ENCODE data around the gene LMO7.
"Not testable (repeated sequence)": the region's sequence is repeated elsewhere in the genome, so short reads cannot be mapped to it uniquely, and the experiment has no call there.

The LMO7 gene

GRCh38 chr13:75788481-75788981 lies 152.4 kb downstream of the LMO7 start:
- no peak for DNase-seq
- in situ Hi-C loops (cut with MboI; ENCODE audit: low pct_unique_long_range_greater_than_20kb, low sequenced_read_pairs) = no loop called here

DNA sequence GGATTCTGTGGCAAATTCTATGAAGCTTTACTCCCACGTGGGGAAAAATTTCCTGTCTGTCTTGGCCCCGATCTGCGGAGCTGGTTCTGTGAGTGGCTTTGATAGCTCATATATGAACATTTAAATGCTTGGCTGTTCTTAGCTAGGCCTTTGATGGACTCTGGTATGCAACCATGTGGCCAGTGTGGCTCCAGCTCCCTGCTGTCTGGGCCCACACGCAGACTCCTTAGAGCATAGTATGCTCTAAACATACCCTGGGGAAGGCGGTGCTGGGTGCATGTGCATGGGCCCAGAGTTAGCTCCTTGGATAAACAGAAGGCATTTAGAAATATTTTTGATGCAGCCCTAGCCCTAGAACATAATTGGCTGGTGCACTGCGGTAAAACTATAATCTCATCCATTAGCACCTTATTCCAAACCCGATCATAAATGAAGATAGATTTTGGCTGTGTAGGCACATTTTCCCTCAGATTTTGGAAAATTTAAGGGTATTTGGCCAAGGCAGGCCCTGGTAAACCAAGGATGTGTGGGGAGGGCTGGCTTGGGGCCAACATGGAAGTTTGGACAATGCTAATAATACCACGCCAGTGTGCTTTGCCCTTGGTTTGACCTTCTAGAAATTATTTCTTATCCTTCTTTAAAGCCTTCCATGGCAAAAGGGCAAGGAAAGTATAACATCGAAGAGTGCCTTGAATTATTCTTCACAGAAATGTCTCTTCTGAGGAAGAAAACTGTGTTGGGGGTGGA lies 153.5 kb downstream of the LMO7 start:
- DNase-seq = no peak
- in situ Hi-C loops (cut with MboI; ENCODE audit: low pct_unique_long_range_greater_than_20kb, low sequenced_read_pairs) = no loop called here

DNA sequence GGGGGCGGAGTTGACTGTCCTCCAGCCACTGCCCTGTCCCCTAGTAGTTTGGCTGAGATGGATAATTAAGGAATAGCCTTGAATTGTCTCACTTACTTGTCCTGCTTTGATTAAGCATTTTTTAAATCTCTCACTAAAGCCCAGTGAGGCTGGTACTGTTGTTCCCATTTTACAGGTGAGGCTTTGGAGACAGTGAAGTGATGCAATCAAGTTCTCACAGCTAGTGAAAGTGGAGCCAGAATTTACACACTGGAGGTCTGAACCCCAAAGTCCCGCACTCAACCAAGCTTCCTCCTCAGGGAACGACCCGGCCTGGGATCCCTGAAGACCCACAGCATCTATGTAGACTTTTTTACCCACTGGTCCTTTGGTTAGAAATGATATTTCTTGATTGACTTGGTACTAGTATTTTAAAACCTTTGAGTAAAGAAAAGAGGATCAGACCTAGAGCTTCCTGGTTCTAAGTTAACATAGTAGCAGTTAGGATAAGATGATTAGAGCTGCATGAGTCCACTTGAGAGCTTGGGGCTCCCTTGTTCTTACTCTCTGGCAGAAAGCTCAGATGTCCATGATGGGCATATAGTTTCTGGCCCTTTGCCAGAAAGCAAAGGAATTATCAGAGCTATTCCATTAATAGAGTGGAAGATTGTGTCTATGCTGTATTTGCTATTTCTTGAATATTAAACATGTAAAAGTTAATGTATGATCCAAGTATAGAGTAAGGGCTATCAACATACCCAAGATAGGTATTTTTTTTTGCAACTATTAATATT lies 154.3 kb downstream of the LMO7 start:
- in situ Hi-C loops (cut with MboI; ENCODE audit: low pct_unique_long_range_greater_than_20kb, low sequenced_read_pairs) = no loop called here
- no peak for DNase-seq

GRCh38 chr13:75792526-75793187 lies 156.5 kb downstream of the LMO7 start:
- no peak for DNase-seq
- in situ Hi-C loops (cut with MboI; ENCODE audit: low pct_unique_long_range_greater_than_20kb, low sequenced_read_pairs) = no loop called here

DNA sequence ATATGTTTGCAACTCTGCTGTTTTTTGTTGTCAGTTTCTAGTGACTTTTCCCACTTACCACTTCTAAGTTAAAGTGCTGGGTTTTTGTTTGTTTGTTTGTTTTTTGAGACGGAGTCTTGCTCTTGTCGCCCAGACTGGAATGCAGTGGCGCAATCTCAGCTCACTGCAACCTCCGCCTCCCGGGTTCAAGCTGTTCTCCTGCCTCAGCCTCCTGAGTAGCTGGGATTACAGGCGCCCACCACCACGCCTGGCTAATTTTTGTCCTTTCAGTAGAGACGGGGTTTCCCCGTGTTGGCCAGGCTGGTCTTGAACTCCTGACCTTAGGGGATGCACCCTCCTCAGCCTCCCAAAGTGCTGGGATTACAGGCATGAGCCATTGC lies 157.0 kb downstream of the LMO7 start:
- in situ Hi-C loops (cut with MboI; ENCODE audit: low pct_unique_long_range_greater_than_20kb, low sequenced_read_pairs); DNase-seq: not testable (repeated sequence)

DNA sequence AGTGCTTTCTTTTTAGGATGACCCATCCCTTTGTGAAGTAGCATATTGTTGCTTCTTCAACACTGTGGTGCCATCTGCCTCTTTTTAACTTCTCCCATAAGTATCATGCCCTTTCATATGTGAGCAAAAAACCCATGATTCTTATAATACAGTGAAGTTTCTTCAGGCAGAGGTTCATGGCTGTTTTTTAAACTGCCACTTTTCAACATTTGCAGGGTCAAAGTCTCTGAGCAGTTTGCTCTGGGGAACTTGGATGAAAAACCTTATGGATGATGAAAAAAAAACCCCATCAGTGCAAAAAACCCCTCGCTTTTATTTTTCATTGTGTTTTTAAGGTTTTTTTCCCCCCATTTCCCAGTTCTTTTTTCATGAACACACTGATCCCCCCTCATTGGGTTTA lies 158.5 kb downstream of the LMO7 start:
- no peak for DNase-seq
- in situ Hi-C loops (cut with MboI; ENCODE audit: low pct_unique_long_range_greater_than_20kb, low sequenced_read_pairs) = no loop called here

GRCh38 chr13:75795274-75795673 lies 159.1 kb downstream of the LMO7 start:
- DNase-seq = no peak
- in situ Hi-C loops (cut with MboI; ENCODE audit: low pct_unique_long_range_greater_than_20kb, low sequenced_read_pairs) = no loop called here

DNA sequence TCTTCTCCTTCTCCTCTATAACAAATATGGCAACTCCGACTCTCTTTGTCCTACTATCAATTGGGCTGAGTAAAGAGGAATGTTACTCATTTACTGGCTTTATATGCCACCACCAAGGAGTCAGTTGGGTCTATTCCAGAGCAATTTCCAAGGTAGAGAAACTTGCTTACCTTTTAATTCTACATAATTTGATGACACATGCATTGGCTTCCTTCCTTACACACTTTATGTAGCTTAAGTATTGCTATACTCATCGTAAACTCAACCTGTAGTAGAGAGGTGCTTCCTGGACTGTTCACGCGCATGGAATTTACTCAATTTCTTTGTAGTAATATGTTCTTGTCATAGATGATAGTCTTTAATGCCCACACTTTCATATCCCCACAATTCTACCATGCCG lies 160.7 kb downstream of the LMO7 start:
- in situ Hi-C loops (cut with MboI; ENCODE audit: low pct_unique_long_range_greater_than_20kb, low sequenced_read_pairs) = no loop called here
- no peak for DNase-seq

GRCh38 chr13:75797239-75797638 lies 161.1 kb downstream of the LMO7 start:
- in situ Hi-C loops (cut with MboI; ENCODE audit: low pct_unique_long_range_greater_than_20kb, low sequenced_read_pairs) = no loop called here
- no peak for DNase-seq

GRCh38 chr13:75797719-75798118 lies 161.6 kb downstream of the LMO7 start:
- in situ Hi-C loops (cut with MboI; ENCODE audit: low pct_unique_long_range_greater_than_20kb, low sequenced_read_pairs) = no loop called here
- no peak for DNase-seq

- no peak for DNase-seq
- in situ Hi-C loops (cut with MboI; ENCODE audit: low pct_unique_long_range_greater_than_20kb, low sequenced_read_pairs) = no loop called here
Observed at GRCh38 chr13:75798353-75799255, 162.5 kb downstream of the LMO7 start.

DNA sequence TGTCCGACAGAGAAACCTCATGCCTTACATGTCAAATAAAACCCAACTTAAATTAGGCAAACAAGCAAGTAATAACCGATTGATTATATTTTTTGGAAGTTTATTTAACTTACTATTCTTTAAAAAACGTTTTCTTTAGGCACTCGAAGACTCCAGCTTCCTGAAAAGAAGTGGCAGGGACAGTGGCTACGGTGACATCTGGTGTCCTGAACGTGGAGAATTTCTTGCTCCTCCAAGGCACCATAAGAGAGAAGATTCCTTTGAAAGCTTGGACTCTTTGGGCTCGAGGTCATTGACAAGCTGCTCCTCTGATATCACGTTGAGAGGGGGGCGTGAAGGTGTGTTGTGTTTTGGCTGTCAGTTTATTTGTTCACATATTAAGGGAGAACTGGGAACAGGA lies 164.4 kb downstream of the LMO7 start:
- in situ Hi-C loops (cut with MboI; ENCODE audit: low pct_unique_long_range_greater_than_20kb, low sequenced_read_pairs) = no loop called here

GRCh38 chr13:75801388-75801945 lies 165.3 kb downstream of the LMO7 start:
- no peak for DNase-seq
- in situ Hi-C loops (cut with MboI; ENCODE audit: low pct_unique_long_range_greater_than_20kb, low sequenced_read_pairs) = no loop called here

More for the DNA sequence above, 164.4 kb downstream of the LMO7 start:
- no peak for DNase-seq

GRCh38 chr13:75802161-75802560 lies 166.0 kb downstream of the LMO7 start:
- in situ Hi-C loops (cut with MboI; ENCODE audit: low pct_unique_long_range_greater_than_20kb, low sequenced_read_pairs) = no loop called here
- DNase-seq = no peak

DNA sequence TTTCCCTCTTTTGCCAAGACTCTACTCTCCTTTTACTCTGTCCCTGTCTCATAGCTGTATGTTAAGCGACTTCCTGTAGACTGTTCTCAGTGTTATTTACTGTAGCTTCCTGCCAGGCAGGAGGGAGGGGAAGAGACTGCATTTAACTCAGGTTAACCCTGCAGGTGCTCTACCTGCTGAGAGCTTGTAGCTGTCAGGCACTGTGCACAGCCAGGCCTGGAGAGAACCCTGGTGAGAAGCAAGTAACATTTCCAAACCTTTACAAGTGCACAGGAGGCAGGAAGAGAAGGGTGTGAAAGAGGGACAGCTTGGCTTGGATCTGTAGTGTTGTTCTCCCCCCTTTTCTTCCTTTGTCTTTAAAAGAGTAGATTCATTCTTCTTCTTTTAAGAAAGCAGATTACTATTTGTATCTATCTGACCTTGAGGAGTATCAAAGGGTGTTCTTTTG lies 167.1 kb downstream of the LMO7 start:
- DNase-seq = no peak
- in situ Hi-C loops (cut with MboI; ENCODE audit: low pct_unique_long_range_greater_than_20kb, low sequenced_read_pairs) = no loop called here

DNA sequence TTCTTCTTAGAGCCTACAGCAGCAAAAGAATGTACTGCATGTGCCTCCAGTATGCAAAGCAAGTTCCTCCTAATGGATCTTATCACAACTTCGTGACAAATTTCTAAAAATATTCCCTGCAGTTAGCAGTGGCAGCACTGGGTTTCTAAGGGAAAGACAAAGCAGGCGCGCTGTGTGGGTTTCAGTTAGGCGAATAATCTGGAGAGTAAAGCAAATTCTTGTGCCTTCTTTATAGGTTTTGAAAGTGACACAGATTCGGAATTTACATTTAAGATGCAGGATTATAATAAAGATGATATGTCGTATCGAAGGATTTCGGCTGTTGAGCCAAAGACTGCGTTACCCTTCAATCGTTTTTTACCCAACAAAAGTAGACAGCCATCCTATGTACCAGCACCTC lies 167.9 kb downstream of the LMO7 start:
- in situ Hi-C loops (cut with MboI; ENCODE audit: low pct_unique_long_range_greater_than_20kb, low sequenced_read_pairs) = no loop called here
- DNase-seq = no peak

DNA sequence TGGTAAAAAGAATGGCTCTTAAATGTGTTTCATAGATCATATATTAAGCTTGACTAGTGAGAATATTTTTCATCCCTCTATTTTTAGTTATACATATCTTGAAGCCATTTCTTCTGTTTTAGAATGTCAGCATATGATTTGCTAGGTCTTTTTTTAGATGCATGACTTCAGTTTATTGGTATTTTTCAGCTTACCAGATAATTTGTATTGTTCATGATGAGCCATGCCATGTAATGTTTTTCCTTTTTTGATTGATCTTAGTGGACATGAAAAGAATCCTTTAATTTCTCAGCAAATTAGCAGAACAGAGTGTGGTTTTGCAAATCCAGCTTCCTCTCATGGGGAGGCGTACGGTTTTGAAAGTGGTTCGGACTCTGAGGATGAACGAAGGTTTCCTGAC lies 168.5 kb downstream of the LMO7 start:
- no peak for DNase-seq
- in situ Hi-C loops (cut with MboI; ENCODE audit: low pct_unique_long_range_greater_than_20kb, low sequenced_read_pairs) = no loop called here

DNA sequence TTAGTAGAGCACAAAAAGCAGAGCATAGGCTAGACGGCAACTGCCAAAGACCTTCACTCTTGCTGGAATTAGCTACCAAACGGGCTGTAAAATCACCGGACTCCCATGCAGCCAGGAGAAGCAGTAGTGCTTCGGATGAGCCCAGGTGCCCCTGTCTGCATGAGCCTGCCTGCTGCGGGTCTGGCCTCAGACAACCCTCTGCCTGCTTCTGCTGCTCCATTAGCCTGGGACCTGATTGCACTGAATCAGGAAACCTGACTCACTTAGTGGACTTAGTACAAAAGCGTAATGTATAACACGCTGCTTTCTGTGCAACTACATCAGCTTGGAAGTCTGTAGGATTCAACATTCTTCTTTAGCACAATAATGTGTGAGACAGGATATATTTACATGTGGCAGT lies 170.0 kb downstream of the LMO7 start:
- in situ Hi-C loops (cut with MboI; ENCODE audit: low pct_unique_long_range_greater_than_20kb, low sequenced_read_pairs) = no loop called here
- DNase-seq = no peak

- no peak for DNase-seq
- in situ Hi-C loops (cut with MboI; ENCODE audit: low pct_unique_long_range_greater_than_20kb, low sequenced_read_pairs) = no loop called here
Observed at GRCh38 chr13:75811361-75811760, 175.2 kb downstream of the LMO7 start.

All from KBM-7 (cell line).